Measurements from ENCODE around the gene B3GNT8.
"Not testable (repeated sequence)": the region's sequence is repeated elsewhere in the genome, so short reads cannot be mapped to it uniquely, and the experiment has no call there.

Gene B3GNT8, protein sequence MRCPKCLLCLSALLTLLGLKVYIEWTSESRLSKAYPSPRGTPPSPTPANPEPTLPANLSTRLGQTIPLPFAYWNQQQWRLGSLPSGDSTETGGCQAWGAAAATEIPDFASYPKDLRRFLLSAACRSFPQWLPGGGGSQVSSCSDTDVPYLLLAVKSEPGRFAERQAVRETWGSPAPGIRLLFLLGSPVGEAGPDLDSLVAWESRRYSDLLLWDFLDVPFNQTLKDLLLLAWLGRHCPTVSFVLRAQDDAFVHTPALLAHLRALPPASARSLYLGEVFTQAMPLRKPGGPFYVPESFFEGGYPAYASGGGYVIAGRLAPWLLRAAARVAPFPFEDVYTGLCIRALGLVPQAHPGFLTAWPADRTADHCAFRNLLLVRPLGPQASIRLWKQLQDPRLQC

GRCh38 chr19:41426952-41427646 is at the start of gene B3GNT8:
Gene B3GNT8, minus strand, starts transcription at chr19:41427374. Its CDS starts 596 bp downstream, at chr19:41426778.
- TF ChIP-seq, protein P1, sequence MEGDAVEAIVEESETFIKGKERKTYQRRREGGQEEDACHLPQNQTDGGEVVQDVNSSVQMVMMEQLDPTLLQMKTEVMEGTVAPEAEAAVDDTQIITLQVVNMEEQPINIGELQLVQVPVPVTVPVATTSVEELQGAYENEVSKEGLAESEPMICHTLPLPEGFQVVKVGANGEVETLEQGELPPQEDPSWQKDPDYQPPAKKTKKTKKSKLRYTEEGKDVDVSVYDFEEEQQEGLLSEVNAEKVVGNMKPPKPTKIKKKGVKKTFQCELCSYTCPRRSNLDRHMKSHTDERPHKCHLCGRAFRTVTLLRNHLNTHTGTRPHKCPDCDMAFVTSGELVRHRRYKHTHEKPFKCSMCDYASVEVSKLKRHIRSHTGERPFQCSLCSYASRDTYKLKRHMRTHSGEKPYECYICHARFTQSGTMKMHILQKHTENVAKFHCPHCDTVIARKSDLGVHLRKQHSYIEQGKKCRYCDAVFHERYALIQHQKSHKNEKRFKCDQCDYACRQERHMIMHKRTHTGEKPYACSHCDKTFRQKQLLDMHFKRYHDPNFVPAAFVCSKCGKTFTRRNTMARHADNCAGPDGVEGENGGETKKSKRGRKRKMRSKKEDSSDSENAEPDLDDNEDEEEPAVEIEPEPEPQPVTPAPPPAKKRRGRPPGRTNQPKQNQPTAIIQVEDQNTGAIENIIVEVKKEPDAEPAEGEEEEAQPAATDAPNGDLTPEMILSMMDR (conservative IDR thresholded peaks at IDR 0.05), result no peak
- no peak for TF ChIP-seq ZFX (IDR thresholded peaks at IDR 0.05)
- no peak within 1 kb of the TSS for H3K27ac ChIP-seq

DNA sequence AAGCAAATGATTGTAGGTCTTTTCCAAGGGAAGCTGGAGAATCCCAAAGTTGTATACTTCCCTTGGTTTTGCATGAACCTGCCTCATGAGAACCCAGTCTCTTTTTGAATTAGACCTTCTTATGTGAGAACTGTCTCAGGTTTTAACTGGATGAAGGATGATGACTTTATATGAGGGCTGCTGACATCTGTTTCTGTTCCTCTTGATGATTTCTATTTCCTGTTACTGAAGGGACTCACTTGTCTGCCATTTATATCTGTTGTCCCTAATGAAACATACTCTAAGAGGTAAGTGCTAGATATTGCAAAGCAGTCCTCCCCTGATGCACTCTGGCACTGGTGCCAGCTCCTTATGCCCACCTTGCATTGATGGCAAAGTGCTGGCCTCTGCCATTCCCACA is 49.4 kb upstream of the B3GNT8 start:
- TF ChIP-seq, protein P1 (conservative IDR thresholded peaks at IDR 0.05), result no peak
- no peak for TF ChIP-seq ZFX (IDR thresholded peaks at IDR 0.05)
- H3K27ac ChIP-seq, result no peak overlapping the region

- not testable (repeated sequence) for H3K27ac ChIP-seq
Measured at GRCh38 chr19:41463257-41464256, 36.4 kb upstream of the B3GNT8 start.

DNA sequence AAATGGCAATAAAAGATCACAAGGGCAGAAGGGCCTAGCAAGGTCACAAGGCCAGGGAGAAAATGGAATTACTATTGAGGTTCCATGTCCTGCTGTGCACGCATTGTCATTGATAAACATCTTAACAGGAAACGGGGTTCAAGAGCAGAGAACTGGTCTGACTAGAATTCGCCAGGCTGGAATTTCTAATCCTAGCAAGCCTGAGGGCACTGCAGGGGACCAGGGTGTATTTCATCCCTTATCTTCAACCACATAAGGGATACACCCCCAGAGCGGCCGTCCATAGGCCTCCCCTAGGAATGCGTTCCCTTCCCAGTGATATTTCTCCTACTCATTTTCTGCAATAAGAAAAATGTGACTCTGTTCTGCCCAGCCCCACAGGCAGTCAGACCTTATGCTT is 35.3 kb upstream of the B3GNT8 start:
- no peak for TF ChIP-seq ZFX (IDR thresholded peaks at IDR 0.05)
- TF ChIP-seq, protein P1 (conservative IDR thresholded peaks at IDR 0.05), result no peak

DNA sequence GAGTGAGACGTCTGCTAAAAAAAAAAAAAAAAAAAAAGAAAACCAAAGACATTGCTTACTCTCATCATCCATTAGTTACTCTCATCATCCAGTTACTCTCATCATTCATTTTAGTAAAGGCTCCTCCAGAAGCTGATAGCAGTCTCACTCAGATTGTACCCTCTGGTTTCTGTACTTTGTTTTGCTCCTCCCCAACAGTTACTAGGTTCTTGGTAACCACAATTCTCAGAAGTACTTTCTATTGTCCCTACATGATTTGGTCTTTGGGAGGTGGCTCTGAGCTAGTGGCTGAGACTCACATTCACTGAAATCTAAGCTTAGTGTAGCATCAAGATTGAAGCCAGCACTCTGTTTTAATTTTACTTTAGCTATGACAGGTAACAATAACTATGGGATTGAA is 30.1 kb upstream of the B3GNT8 start:
- H3K27ac ChIP-seq, result peak overlapping the region; percentile 16; the same call in 1 of the 2 replicates

More for the DNA sequence above, 35.3 kb upstream of the B3GNT8 start:
- H3K27ac ChIP-seq, result no peak overlapping the region

DNA sequence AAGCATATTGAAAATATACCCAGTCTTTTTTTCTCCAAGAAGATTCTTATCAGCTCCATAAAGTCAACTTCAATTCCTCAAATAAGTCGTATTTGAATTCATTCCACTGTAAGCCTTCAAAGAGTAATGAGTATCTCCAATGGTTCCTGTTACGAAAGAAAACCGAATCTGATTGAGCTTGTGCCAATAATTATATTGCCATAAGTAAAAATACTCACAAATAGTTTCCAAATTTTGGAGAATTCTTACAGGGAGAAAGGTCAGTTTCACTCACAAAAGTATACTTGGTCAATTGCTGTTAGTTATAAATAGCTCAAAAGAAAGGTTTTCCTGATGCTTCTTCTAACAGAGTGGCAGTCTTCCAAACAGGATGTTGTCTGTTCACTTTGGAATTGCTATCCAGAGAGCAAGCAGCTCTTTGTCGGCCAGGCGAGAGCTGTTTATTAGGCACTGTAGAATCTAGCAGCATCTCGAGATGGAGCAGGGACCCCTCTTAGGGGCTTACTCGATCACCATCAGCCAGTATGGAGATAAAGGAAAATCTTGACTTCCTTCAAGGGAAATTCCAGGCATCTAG is 29.3 kb upstream of the B3GNT8 start:
- H3K27ac ChIP-seq, result peak overlapping the region; percentile 36; the same call in 1 of the 2 replicates

More for the DNA sequence above, 30.1 kb upstream of the B3GNT8 start:
- no peak for TF ChIP-seq ZFX (IDR thresholded peaks at IDR 0.05)
- TF ChIP-seq, protein P1 (conservative IDR thresholded peaks at IDR 0.05), result no peak

More for the DNA sequence above, 29.3 kb upstream of the B3GNT8 start:
- TF ChIP-seq ZFX (IDR thresholded peaks at IDR 0.05), result no peak
- TF ChIP-seq, protein P1 (conservative IDR thresholded peaks at IDR 0.05), result no peak
